IMR-90 (cell line): ENCODE results near the gene MED12L. TPM values are rescaled to one million over a fixed set of nuclear protein-coding genes. Genes with fewer than 3 reads are reported as not detected.

ENCODE experiments used
- ATAC-seq: fragments of 200-7000 bp; cut with Tn5 transposase; 2 replicates; pipeline ENCODE4 v1.9.1; 2020; ENCODE audit warnings: low read depth, mild to moderate bottlenecking, moderate library complexity
- BruUV-seq: library from RNA; stranded (reverse); fragments of 400-500 nt; replicated peaks from 2 replicates; lab custom pipeline; 2021; lab: Mats Ljungman, UMichigan
- CTCF ChIA-PET: fragments of 300-600 bp; formaldehyde crosslinking; extraction: SDS; loops from one replicate; lab custom pipeline; 2021; ENCODE audit warnings: antibody characterized with exemption; lab: Yijun Ruan, JAX
- POLR2A ChIA-PET: fragments of 300-600 bp; sonication (Branson Sonifier 250); formaldehyde crosslinking; loops from one replicate; lab custom pipeline; 2022; ENCODE audit warnings: antibody characterized with exemption; ENCODE audit not compliant: unreplicated experiment; lab: Charles Lee
- DNase-seq: peaks from one replicate; pipeline ENCODE4 v3.0.0; 2013
- H2AFZ ChIP-seq: replicated peaks from 2 replicates; pipeline ENCODE3; 2013; ENCODE audit warnings: low read length, mild to moderate bottlenecking; ENCODE audit not compliant: poor library complexity
- H2AK5ac ChIP-seq: 2 replicates; pipeline ENCODE4 v1.6.1; 2013; ENCODE audit warnings: low read depth, low read length, inconsistent platforms
- H2AK9ac ChIP-seq: replicated peaks from 2 replicates; pipeline ENCODE3; 2013; ENCODE audit warnings: mild to moderate bottlenecking, low read depth, low read length, moderate library complexity; ENCODE audit not compliant: poor library complexity
- H2BK120ac ChIP-seq: 2 replicates; pipeline ENCODE4 v1.6.1; 2013; ENCODE audit warnings: low read depth, low read length, inconsistent platforms
- H2BK15ac ChIP-seq: 3 replicates; pipeline ENCODE4 v1.6.1; 2013; ENCODE audit warnings: low read depth, low read length, inconsistent platforms
- H2BK20ac ChIP-seq: 2 replicates; pipeline ENCODE4 v1.6.1; 2013; ENCODE audit warnings: low read depth, mild to moderate bottlenecking, inconsistent platforms, low read length, moderate library complexity
- H2BK5ac ChIP-seq: 2 replicates; pipeline ENCODE4 v1.6.1; 2013; ENCODE audit warnings: mild to moderate bottlenecking, low read depth, low read length, inconsistent platforms; ENCODE audit not compliant: poor library complexity, severe bottlenecking
- H3K14ac ChIP-seq: replicated peaks from 2 replicates; pipeline ENCODE4 v1.6.1; 2013; ENCODE audit warnings: low read depth, low read length, inconsistent platforms
- H3K18ac ChIP-seq: 2 replicates; pipeline ENCODE4 v1.6.1; 2013; ENCODE audit warnings: low read depth, low read length, control low read depth
- H3K23ac ChIP-seq: 2 replicates; pipeline ENCODE4 v1.6.1; 2013; ENCODE audit warnings: low read depth, low read length, inconsistent platforms
- H3K27ac ChIP-seq: 2 replicates; pipeline ENCODE4 v1.5.1; 2013; ENCODE audit warnings: mild to moderate bottlenecking, control low read depth, low read length; ENCODE audit not compliant: insufficient read depth
- H3K27me3 ChIP-seq: 2 replicates; pipeline ENCODE4 v1.6.1; 2013; ENCODE audit warnings: low read length; ENCODE audit not compliant: control insufficient read depth, insufficient read depth
- H3K36me3 ChIP-seq: 2 replicates; pipeline ENCODE4 v1.6.1; 2013; ENCODE audit warnings: low read length, mixed read lengths; ENCODE audit not compliant: control insufficient read depth, insufficient read depth
- H3K4ac ChIP-seq: 2 replicates; pipeline ENCODE4 v1.6.1; 2013; ENCODE audit warnings: low read depth, low read length, inconsistent platforms
- H3K4me1 ChIP-seq: 2 replicates; pipeline ENCODE4 v1.6.1; 2013; ENCODE audit warnings: low read length, mixed read lengths; ENCODE audit not compliant: control insufficient read depth, insufficient read depth
- H3K4me2 ChIP-seq: 2 replicates; pipeline ENCODE4 v1.6.1; 2013; ENCODE audit warnings: low read depth, mild to moderate bottlenecking, control low read depth, low read length, moderate library complexity
- H3K4me3 ChIP-seq: 2 replicates; pipeline ENCODE4 v1.5.1; 2013; ENCODE audit warnings: low read depth, mild to moderate bottlenecking, control low read depth, low read length, moderate library complexity; ENCODE audit not compliant: insufficient read depth
- H3K56ac ChIP-seq: 2 replicates; pipeline ENCODE4 v1.6.1; 2013; ENCODE audit warnings: low read length, inconsistent platforms; ENCODE audit not compliant: insufficient read depth; ENCODE audit errors: extremely low read depth
- H3K79me1 ChIP-seq, 2 experiments: 2 replicates each; pipeline ENCODE4 v1.6.1; 2013; ENCODE audit warnings: low read length in 2 of 2, inconsistent platforms in 1 of 2, low read depth in 1 of 2
- H3K9ac ChIP-seq: 2 replicates; pipeline ENCODE4 v1.6.1; 2013; ENCODE audit warnings: low read depth, low read length, control low read depth
- H3K9me1 ChIP-seq: 2 replicates; pipeline ENCODE4 v1.6.1; 2013; ENCODE audit warnings: low read length, inconsistent platforms; ENCODE audit not compliant: insufficient read depth
- H3K9me3 ChIP-seq: 2 replicates; pipeline ENCODE4 v1.6.1; 2013; ENCODE audit warnings: low read length; ENCODE audit not compliant: control insufficient read depth, insufficient read depth
- H4K20me1 ChIP-seq: 2 replicates; pipeline ENCODE4 v1.6.1; 2013; ENCODE audit warnings: low read length, inconsistent platforms; ENCODE audit not compliant: insufficient read depth
- H4K5ac ChIP-seq: 2 replicates; pipeline ENCODE4 v1.6.1; 2013; ENCODE audit warnings: mild to moderate bottlenecking, low read depth, low read length, control low read depth
- H4K8ac ChIP-seq, 2 experiments: 2 replicates each; pipeline ENCODE4 v1.6.1; 2013; ENCODE audit warnings: low read depth in 2 of 2, low read length in 2 of 2, control low read depth in 1 of 2, inconsistent platforms in 1 of 2
- H4K91ac ChIP-seq: 2 replicates; pipeline ENCODE4 v1.6.1; 2013; ENCODE audit warnings: low read depth, low read length, inconsistent platforms; ENCODE audit not compliant: insufficient read depth
- BHLHE40 ChIP-seq: fragments of 150-350 bp; IDR thresholded peaks from 2 replicates; pipeline ENCODE4 v1.6.1; 2016; ENCODE audit warnings: mild to moderate bottlenecking, low read depth, low read length
- CEBPB ChIP-seq: IDR thresholded peaks from 2 replicates; pipeline ENCODE4 v1.6.1; 2012; ENCODE audit warnings: low read depth, low read length, improper control_type of control experiment
- FOS ChIP-seq: fragments of 150-350 bp; IDR thresholded peaks from 2 replicates; pipeline ENCODE4 v1.6.1; 2016; ENCODE audit warnings: low read depth, low read length
- MAZ ChIP-seq: IDR thresholded peaks from 2 replicates; pipeline ENCODE4 v1.6.1; 2012; ENCODE audit warnings: low read depth, mild to moderate bottlenecking, low read length, improper control_type of control experiment, moderate library complexity, borderline replicate concordance
- RAD21 ChIP-seq: IDR thresholded peaks from 2 replicates; pipeline ENCODE4 v1.6.1; 2012; ENCODE audit warnings: low read length, improper control_type of control experiment
- RCOR1 ChIP-seq: IDR thresholded peaks from 2 replicates; pipeline ENCODE4 v1.6.1; 2012; ENCODE audit warnings: mild to moderate bottlenecking, low read length, improper control_type of control experiment; ENCODE audit not compliant: insufficient replicate concordance
- RFX5 ChIP-seq: IDR thresholded peaks from 2 replicates; pipeline ENCODE4 v1.8.0; 2012; ENCODE audit warnings: low read depth, mild to moderate bottlenecking, low read length, moderate library complexity
- SMC3 ChIP-seq: fragments of 150-350 bp; IDR thresholded peaks from 2 replicates; pipeline ENCODE4 v1.6.1; 2016; ENCODE audit warnings: low read depth, mild to moderate bottlenecking, antibody characterized with exemption, low read length, moderate library complexity
- WGBS, 2 experiments: methylation state at CpG; one replicate each; pipeline versions ENCODE4 v1.1.5 to v1.1.7; 2013; ENCODE audit warnings: missing lambda C conversion rate in 2 of 2; ENCODE audit not compliant: insufficient read length in 1 of 2; ENCODE audit errors: extremely low coverage in 2 of 2; 5-methylcytosine and 5-hydroxymethylcytosine counted together
- dilution Hi-C: fragments of 300-500 bp; cut with HindIII; formaldehyde crosslinking; loops from one replicate; pipeline ENCODE4 v1.14.3; 2018; ENCODE audit warnings: low sequenced_read_pairs; ENCODE audit not compliant: unreplicated experiment
- in situ Hi-C: fragments of 300-500 bp; cut with MboI; formaldehyde crosslinking; loops from 3 replicates; pipeline ENCODE4 v1.14.3; 2019; ENCODE audit warnings: low sequenced_read_pairs, inconsistent platforms, mixed read lengths
- intact Hi-C: fragments of 100-400 bp; cut with micrococcal nuclease; formaldehyde crosslinking; loops from 2 replicates; pipeline ENCODE4 v1.10.0; 2022
- polyA plus RNA-seq, 3 experiments: library from polyadenylated mRNA; depleted of rRNA; stranded (reverse); fragments of >200 nt; gene quantifications; 2 replicates each; pipeline ENCODE4 v1.2.3, GENCODE V29; 2012; ENCODE audit warnings: low replicate concordance in 1 of 3
- total RNA-seq: library from RNA; depleted of rRNA; stranded (reverse); fragments of >200 nt; gene quantifications from 2 replicates; pipeline ENCODE4 v1.2.3, GENCODE V29; 2012
- TF ChIP-seq, protein P1 (sequence below): fragments of 150-350 bp; IDR thresholded peaks from 2 replicates; pipeline ENCODE4 v1.6.1; 2017; ENCODE audit warnings: mild to moderate bottlenecking, antibody characterized with exemption, low read length, low read depth

MED12L gene
- total and polyA plus RNA-seq, 2 of the 4 experiments (the other 2 are of a cell fraction): 0.05 to 0.18 TPM

DNA sequence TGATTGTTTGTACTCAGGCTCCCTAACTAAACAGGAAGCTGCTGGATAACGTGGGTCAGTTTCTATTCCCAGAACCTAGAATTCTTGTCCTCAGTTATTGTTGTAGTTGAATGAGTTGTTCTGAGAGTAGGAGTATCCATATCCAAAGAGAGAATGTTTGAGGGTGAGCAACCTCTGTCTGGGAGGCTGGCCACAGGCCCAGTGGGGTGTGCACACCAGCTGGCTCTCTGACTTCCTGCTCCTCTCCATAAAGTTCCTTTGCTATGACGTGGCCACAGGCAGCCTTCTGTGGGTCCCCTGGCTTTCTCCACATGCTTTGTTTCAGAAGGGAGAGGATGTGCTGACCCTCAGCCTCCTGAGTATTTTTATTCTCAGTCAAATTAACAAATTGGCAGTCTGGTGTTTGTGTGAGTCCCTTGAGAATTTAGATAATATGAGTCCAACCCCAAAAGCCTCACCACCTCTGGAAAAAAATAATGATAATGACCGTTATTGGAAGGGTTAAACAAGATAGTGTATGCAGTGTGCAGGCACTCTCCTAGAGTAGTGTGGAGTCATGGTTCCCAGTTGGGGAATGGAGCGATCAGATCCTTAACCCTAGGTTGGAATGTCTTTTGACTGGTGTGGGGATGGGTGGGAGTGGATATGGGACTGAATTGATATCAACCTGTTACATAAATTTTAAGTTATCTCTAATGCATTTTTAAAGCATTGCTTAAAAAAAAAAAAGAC lies 47.6 kb upstream of the MED12L start:
- ATAC-seq: peak; percentile 98
- Histone ChIP-seq H3K23ac (peak overlapping the region; percentile 83), H3K9me3 (no peaks in the 10 kb centered on the region), H3K18ac (peak overlapping the region; percentile 32; the same call in 1 of the 2 replicates), H4K8ac (peak overlapping the region; percentile 25 to 83; a peak in 3 of 4 replicates), H3K4me1 (no peaks in the 10 kb centered on the region), H3K56ac (peak overlapping the region; percentile 50; the same call in 1 of the 2 replicates), H3K9ac (0 out of 2 replicates have a peak overlapping the region, but pooled peaks have one; percentile 1), H3K9me1 (peaks cover 3% of the 10 kb centered on the region; the same call in 1 of the 2 replicates), H4K20me1 (no peaks in the 10 kb centered on the region), H3K79me1 (no peaks in the 10 kb centered on the region), H2AFZ (peak overlapping the region; percentile 69), H3K27ac (peak overlapping the region; percentile 63; the same call in 1 of the 2 replicates), H2AK9ac (no peak overlapping the region), H3K27me3 (no peaks in the 10 kb centered on the region), H3K36me3 (no peaks in the 10 kb centered on the region), H2BK15ac (peak overlapping the region; percentile 73; the same call in 1 of the 3 replicates), H4K5ac (peak overlapping the region; percentile 21; the same call in 1 of the 2 replicates), H2AK5ac (peak overlapping the region; percentile 59; the same call in 1 of the 2 replicates), H3K4me2 (peak overlapping the region; percentile 12; the same call in 1 of the 2 replicates), H3K14ac (peak overlapping the region; percentile 62; the same call in 1 of the 2 replicates), H2BK120ac (peak overlapping the region; percentile 90), H2BK20ac (peak overlapping the region; percentile 94), H2BK5ac (peak overlapping the region; percentile 59), H3K4ac (peak overlapping the region; percentile 90), H3K4me3 (no peak overlapping the region), H4K91ac (peak overlapping the region; percentile 90)
- CTCF ChIA-PET: interaction anchor here (0.6 kb wide), 1 partner anchor 29 kb away, joined by 3 read pairs; no protein-coding TSS in a partner anchor
- in situ Hi-C loops (no loop called here), intact Hi-C loops (loop anchor here (5.0 kb wide), 1 partner anchor 49 kb away; the partner anchor contains the start of gene MED12L), dilution Hi-C loops (no loop called here)
- POLR2A ChIA-PET: no interaction called here
- no TSS peak for BruUV-seq
- no CpG with 5 or more reads among the region's 4 CpGs for WGBS, 2 experiments
- TF ChIP-seq MAZ (0 out of 2 replicates have a peak, but pooled peaks have one; percentile 55), FOS (peak; percentile 52), RAD21 (no peak), SMC3 (no peak), RCOR1 (peak; percentile 40), CEBPB (0 out of 2 replicates have a peak, but pooled peaks have one; percentile 31), RFX5 (no peak), BHLHE40 (peak; percentile 58; the same call in 1 of the 2 replicates)
- TF ChIP-seq, protein P1, sequence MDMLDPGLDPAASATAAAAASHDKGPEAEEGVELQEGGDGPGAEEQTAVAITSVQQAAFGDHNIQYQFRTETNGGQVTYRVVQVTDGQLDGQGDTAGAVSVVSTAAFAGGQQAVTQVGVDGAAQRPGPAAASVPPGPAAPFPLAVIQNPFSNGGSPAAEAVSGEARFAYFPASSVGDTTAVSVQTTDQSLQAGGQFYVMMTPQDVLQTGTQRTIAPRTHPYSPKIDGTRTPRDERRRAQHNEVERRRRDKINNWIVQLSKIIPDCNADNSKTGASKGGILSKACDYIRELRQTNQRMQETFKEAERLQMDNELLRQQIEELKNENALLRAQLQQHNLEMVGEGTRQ: no peak
- peak; percentile 97 for DNase-seq
